ENCODE data around the gene CUTA. TPM values are rescaled to one million over a fixed set of nuclear protein-coding genes. Genes with fewer than 3 reads are reported as not detected.

CUTA gene
- polyA plus RNA-seq, 1 of the 3 experiments (the other 2 are of a cell fraction), result 444 TPM

GRCh38 chr6:33458676-33459075, 40.8 kb upstream of the CUTA start:
- Histone ChIP-seq H3K27me3 (ENCODE audit: insufficient read depth) (no peaks in the 10 kb centered on the region), H3K4me2 (no peak overlapping the region), H3K4me3 (ENCODE audit: low read depth in 2 of 2, low read length in 1 of 2) (no peak overlapping the region), H3K9me2 (no peaks in the 10 kb centered on the region), H3K4me1 (ENCODE audit: control insufficient read depth in 1 of 2, insufficient read depth in 2 of 2, low read depth in 1 of 2, low read length in 1 of 2) (peaks cover 0 to 10% of the 10 kb centered on the region in 2 experiments; a peak in 1 of 4 replicates), H3K9me3 (no peaks in the 10 kb centered on the region), H3K9ac (no peak overlapping the region), H3K27ac (ENCODE audit: low read depth in 2 of 2, low read length in 1 of 2) (no peak overlapping the region), H4K20me1 (ENCODE audit: insufficient read depth) (no peaks in the 10 kb centered on the region), H3F3A (replicated peaks; ENCODE audit: insufficient read depth) (no peaks in the 10 kb centered on the region), H3K79me2 (ENCODE audit: insufficient read depth) (peaks cover 22% of the 10 kb centered on the region), H2AFZ (ENCODE audit: low read depth) (no peak overlapping the region), H3K36me3 (replicated peaks in 1 of 2; ENCODE audit: control insufficient read depth in 1 of 2, insufficient read depth in 2 of 2, low read length in 1 of 2) (peaks cover 10 to 20% of the 10 kb centered on the region in 2 experiments)
- CTCF ChIA-PET, result interaction anchor here (0.7 to 1.0 kb wide), 2 partner anchors 16 to 33 kb away, joined by 3 to 5 read pairs; no protein-coding TSS in a partner anchor
- POLR2A ChIA-PET, result interaction anchor here (0.7 kb wide), 1 partner anchor 100 kb away, joined by 3 read pairs; no protein-coding TSS in a partner anchor
- 83% methylated on average over 3 of the region's 3 CpGs for WGBS (ENCODE audit: low lambda C conversion rate)
- no peak for TF ChIP-seq TAF1 (IDR thresholded peaks at IDR 0.05; ENCODE audit: borderline replicate concordance, low read depth, low read length)
- TF ChIP-seq EZH2phosphoT487 (IDR thresholded peaks at IDR 0.05; ENCODE audit: borderline replicate concordance, low read depth), result no peak
- TF ChIP-seq TCF12 (IDR thresholded peaks at IDR 0.05), result no peak
- no peak for TF ChIP-seq JUND (IDR thresholded peaks at IDR 0.05)
- TF ChIP-seq TEAD4 (IDR thresholded peaks at IDR 0.05; ENCODE audit: borderline replicate concordance, insufficient read depth), result no peak
- TF ChIP-seq RCOR1 (IDR thresholded peaks at IDR 0.05; ENCODE audit: low read length), result no peak
- no peak for TF ChIP-seq FOXM1 (IDR thresholded peaks at IDR 0.05; ENCODE audit: low read depth)
- no peak for TF ChIP-seq PBX3 (IDR thresholded peaks at IDR 0.05)
- TF ChIP-seq RXRA (IDR thresholded peaks at IDR 0.05; ENCODE audit: borderline replicate concordance, low read depth), result no peak
- no peak for TF ChIP-seq GABPA (IDR thresholded peaks at IDR 0.05; ENCODE audit: low read depth)
- TF ChIP-seq MXI1 (IDR thresholded peaks at IDR 0.05; ENCODE audit: low read depth, low read length), result no peak
- TF ChIP-seq CTCF (IDR thresholded peaks at IDR 0.05), result no peak
- no peak for TF ChIP-seq SIN3A (IDR thresholded peaks at IDR 0.05; ENCODE audit: borderline replicate concordance, low read depth, low read length)
- TF ChIP-seq ELF1 (IDR thresholded peaks at IDR 0.05), result no peak
- DNase-seq, result no peak

- POLR2A ChIA-PET, result no interaction called here
- Histone ChIP-seq H3K9me2 (no peaks in the 10 kb centered on the region), H2AFZ (ENCODE audit: low read depth) (no peak overlapping the region), H3K27me3 (ENCODE audit: insufficient read depth) (no peaks in the 10 kb centered on the region), H3K4me2 (no peak overlapping the region), H3K27ac (ENCODE audit: low read depth in 2 of 2, low read length in 1 of 2) (no peak overlapping the region), H3K36me3 (replicated peaks in 1 of 2; ENCODE audit: control insufficient read depth in 1 of 2, insufficient read depth in 2 of 2, low read length in 1 of 2) (peaks cover 10 to 21% of the 10 kb centered on the region in 2 experiments), H3K4me3 (ENCODE audit: low read depth in 2 of 2, low read length in 1 of 2) (no peak overlapping the region), H3K4me1 (ENCODE audit: control insufficient read depth in 1 of 2, insufficient read depth in 2 of 2, low read depth in 1 of 2, low read length in 1 of 2) (peaks cover 0 to 21% of the 10 kb centered on the region in 2 experiments; a peak in 1 of 4 replicates), H3K79me2 (ENCODE audit: insufficient read depth) (peaks cover 32% of the 10 kb centered on the region), H3F3A (replicated peaks; ENCODE audit: insufficient read depth) (no peaks in the 10 kb centered on the region), H3K9me3 (no peaks in the 10 kb centered on the region), H4K20me1 (ENCODE audit: insufficient read depth) (no peaks in the 10 kb centered on the region), H3K9ac (no peak overlapping the region)
- DNase-seq, result no peak
- CTCF ChIA-PET, result interaction anchor here (1.4 to 2.0 kb wide), 2 partner anchors 65 to 129 kb away, joined by 3 to 4 read pairs; no protein-coding TSS in a partner anchor
- WGBS (ENCODE audit: low lambda C conversion rate), result no CpG with 5 or more reads among the region's 12 CpGs
- no peak for TF ChIP-seq USF1 (IDR thresholded peaks at IDR 0.05; ENCODE audit: borderline replicate concordance, low read depth)
- no peak for TF ChIP-seq ZBTB33 (IDR thresholded peaks at IDR 0.05; ENCODE audit: borderline replicate concordance, low read depth)
- no peak for TF ChIP-seq TCF12 (IDR thresholded peaks at IDR 0.05)
- no peak for TF ChIP-seq FOSL2 (IDR thresholded peaks at IDR 0.05; ENCODE audit: borderline replicate concordance, low read depth)
- no peak for TF ChIP-seq RXRA (IDR thresholded peaks at IDR 0.05; ENCODE audit: borderline replicate concordance, low read depth)
- no peak for TF ChIP-seq USF2 (IDR thresholded peaks at IDR 0.05; ENCODE audit: borderline replicate concordance, low read depth, low read length)
- no peak for TF ChIP-seq SMC3 (IDR thresholded peaks at IDR 0.05; ENCODE audit: low read depth, low read length)
- no peak for TF ChIP-seq YY1 (IDR thresholded peaks at IDR 0.05; ENCODE audit: low read depth)
- no peak for TF ChIP-seq RAD21 (IDR thresholded peaks at IDR 0.05; ENCODE audit: low read length)
- TF ChIP-seq IRF3 (IDR thresholded peaks at IDR 0.05; ENCODE audit: low read depth, low read length), result no peak
These were observed 38.2 kb upstream of the CUTA start for GRCh38 chr6:33456156-33456555.

All from SK-N-SH (cell line).